ENCODE data around the gene FLCN.

The FLCN gene

DNA sequence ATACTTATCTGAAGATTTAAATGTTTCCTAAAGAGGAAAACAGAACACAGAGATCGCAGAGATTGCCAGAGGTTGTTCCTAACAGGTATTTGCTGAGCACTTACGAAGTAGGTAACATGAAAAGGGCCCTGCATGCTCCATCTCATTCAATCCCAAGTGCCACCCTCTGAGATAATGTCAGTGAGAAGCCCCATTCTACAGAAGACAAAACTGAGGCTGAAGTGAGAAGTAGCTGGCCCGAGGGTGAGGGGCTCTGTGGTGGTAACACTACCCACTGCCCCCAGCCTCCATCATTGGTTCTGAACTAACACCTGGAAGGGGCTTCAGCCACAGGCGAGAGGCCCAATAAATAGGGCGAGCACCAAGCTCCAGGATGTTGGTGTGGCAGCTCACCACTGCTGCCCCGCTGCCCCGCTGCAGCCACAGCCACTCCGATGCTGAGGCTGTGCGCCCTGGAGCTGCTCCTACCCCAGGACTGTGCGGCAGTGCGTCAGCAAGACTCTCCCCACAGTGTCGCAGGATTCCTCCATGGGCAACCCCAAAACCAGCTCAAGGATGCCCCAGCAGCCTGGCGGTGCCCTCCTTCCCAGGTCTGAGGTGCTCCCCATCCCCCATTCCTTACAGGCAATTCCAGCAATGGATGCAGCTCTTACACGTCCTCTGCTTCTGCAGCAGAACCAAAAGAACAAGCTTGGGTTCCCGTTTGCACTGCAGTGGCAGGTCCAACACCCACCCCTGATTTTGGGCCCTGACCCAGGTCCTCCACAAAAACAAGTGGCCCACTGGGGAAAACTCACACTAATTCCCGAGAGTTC, 10.3 kb downstream of the FLCN start:
- Mint-ChIP-seq H3K4me1 (peaks cover under 1% of the 10 kb centered on the region), H3K9me3 (no peaks in the 10 kb centered on the region), H3K36me3 (peaks cover 8% of the 10 kb centered on the region), H3K27me3 (no peaks in the 10 kb centered on the region), H3K27ac (no peak overlapping the region), H3K4me3 (no peak overlapping the region)

DNA sequence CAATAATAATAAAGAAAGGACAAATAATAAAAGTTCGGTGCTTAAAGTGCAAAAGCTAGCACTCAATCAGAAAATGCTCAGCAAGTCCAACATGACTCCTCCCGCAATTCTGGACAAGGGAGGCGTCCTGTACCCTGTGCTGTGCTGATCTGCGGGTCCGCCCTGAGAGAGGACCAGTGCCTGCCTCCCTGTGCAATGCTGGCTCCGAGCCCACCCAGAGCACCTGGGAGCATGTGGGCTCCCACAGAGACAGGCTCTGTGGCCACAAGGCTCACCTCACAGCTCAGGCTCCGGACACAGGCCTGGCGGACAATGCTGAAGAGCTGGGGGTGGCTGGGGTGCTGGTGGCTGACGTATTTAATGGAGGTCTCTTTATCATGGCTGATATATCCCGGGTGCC, 11.1 kb downstream of the FLCN start:
- Mint-ChIP-seq H3K27ac (no peak overlapping the region), H3K27me3 (no peaks in the 10 kb centered on the region), H3K4me3 (no peak overlapping the region), H3K9me3 (no peaks in the 10 kb centered on the region), H3K36me3 (peaks cover 10% of the 10 kb centered on the region), H3K4me1 (no peaks in the 10 kb centered on the region)

DNA sequence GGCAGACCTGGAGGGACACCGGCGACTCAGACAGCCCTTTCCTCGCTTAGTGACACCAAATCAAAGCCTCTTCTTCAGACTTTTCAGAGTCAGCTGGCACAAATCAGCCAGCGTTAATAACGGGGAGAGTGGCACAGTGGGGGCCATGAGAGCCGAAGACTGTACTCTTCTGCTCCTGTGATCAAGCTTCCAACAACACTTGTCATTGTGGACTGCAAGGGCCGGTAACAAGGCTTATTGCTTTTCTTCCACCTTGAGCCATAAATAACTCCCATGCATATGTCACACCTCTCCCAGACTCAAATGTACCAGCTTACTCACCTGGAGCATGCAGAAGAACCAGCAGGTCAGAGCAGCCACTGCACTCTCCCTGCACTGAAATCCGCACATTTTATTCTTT, 12.8 kb downstream of the FLCN start:
- H3K36me3 Mint-ChIP-seq, result peaks cover 9% of the 10 kb centered on the region
- no peak overlapping the region for H3K4me3 Mint-ChIP-seq
- no peaks in the 10 kb centered on the region for H3K9me3 Mint-ChIP-seq
- H3K27me3 Mint-ChIP-seq, result no peaks in the 10 kb centered on the region
- no peak overlapping the region for H3K27ac Mint-ChIP-seq
- H3K4me1 Mint-ChIP-seq, result no peaks in the 10 kb centered on the region

DNA sequence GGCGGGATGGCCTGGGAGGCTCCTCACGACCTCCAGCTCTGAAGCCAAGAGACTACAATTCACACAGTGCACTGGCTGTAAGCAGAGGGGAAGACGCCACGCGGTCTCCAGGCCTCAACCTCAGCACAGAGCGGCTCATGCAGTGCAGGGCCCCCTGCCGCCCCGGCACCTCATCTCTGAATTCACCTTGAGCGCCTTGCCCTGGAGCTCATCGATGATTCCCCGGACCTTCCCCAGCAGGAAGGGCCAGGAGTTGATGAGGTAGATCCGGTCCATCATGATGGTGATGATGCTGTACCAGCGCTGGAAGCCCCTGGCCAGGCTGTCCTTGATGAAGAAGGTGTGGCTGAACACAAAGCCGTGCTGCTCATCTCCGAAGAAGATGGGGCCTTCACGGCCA, 13.2 kb downstream of the FLCN start:
- Mint-ChIP-seq H3K4me3 (no peak overlapping the region), H3K36me3 (peaks cover 9% of the 10 kb centered on the region), H3K27me3 (no peaks in the 10 kb centered on the region), H3K9me3 (no peaks in the 10 kb centered on the region), H3K4me1 (no peaks in the 10 kb centered on the region), H3K27ac (no peak overlapping the region)

DNA sequence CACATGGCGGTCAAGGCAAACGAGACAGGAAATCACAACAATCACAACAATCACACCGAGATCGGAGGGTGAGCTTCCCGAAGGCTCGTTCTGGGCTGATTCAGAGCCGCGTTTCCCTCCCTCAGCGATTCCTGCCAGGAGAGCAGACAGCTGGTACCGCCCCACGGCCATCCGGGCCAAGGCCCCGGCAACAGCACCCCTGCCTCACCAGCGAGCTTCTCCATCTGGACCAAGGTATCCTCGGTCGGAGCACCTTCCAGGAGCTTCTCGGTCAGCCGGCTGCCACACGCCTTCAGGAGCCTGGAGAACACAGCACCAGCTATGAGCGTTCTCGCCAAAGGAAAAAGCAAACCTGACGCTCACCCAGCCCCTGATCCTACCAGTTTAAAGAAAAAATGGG, 15.6 kb downstream of the FLCN start:
- Mint-ChIP-seq H3K27me3 (no peaks in the 10 kb centered on the region), H3K27ac (no peak overlapping the region), H3K4me3 (no peak overlapping the region), H3K4me1 (no peaks in the 10 kb centered on the region), H3K36me3 (peaks cover 18% of the 10 kb centered on the region), H3K9me3 (no peaks in the 10 kb centered on the region)

DNA sequence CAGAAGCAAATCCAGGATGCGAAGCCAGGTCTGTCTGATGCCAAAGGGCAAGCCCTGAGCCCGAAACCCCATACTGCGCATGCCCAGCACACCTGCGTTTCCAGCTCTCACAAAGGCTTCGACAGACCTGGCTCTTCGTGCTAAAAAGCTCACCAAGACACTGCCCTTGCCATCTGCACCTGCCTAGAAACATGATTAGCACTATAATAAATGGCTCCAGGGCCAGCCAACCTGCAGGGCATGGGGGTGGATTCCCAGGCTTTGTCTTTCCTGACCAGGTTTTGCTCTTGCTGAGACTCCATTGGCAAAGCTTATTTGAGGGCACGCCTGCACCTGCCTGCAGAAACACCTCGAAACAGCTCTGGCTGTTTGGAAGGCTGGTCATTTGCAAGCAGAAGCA, 16.4 kb downstream of the FLCN start:
- no peaks in the 10 kb centered on the region for H3K27me3 Mint-ChIP-seq
- no peak overlapping the region for H3K4me3 Mint-ChIP-seq
- H3K27ac Mint-ChIP-seq, result no peak overlapping the region
- peaks cover 16% of the 10 kb centered on the region for H3K36me3 Mint-ChIP-seq
- no peaks in the 10 kb centered on the region for H3K9me3 Mint-ChIP-seq
- no peaks in the 10 kb centered on the region for H3K4me1 Mint-ChIP-seq

- H3K27ac Mint-ChIP-seq, result no peak overlapping the region
- no peaks in the 10 kb centered on the region for H3K9me3 Mint-ChIP-seq
- peaks cover 14% of the 10 kb centered on the region for H3K36me3 Mint-ChIP-seq
- no peaks in the 10 kb centered on the region for H3K27me3 Mint-ChIP-seq
- no peaks in the 10 kb centered on the region for H3K4me1 Mint-ChIP-seq
- no peak overlapping the region for H3K4me3 Mint-ChIP-seq
These were observed 19.0 kb downstream of the FLCN start for GRCh38 chr17:17217995-17218394.

- H3K27me3 Mint-ChIP-seq, result no peaks in the 10 kb centered on the region
- peaks cover 19% of the 10 kb centered on the region for H3K36me3 Mint-ChIP-seq
- H3K27ac Mint-ChIP-seq, result no peak overlapping the region
- no peaks in the 10 kb centered on the region for H3K4me1 Mint-ChIP-seq
- no peaks in the 10 kb centered on the region for H3K9me3 Mint-ChIP-seq
- H3K4me3 Mint-ChIP-seq, result no peak overlapping the region
These were observed 20.2 kb downstream of the FLCN start for GRCh38 chr17:17216776-17217175.

- Mint-ChIP-seq H3K9me3 (no peaks in the 10 kb centered on the region), H3K27ac (no peak overlapping the region), H3K36me3 (peaks cover 19% of the 10 kb centered on the region), H3K27me3 (no peaks in the 10 kb centered on the region), H3K4me3 (no peak overlapping the region), H3K4me1 (no peaks in the 10 kb centered on the region)
These were observed 20.7 kb downstream of the FLCN start for GRCh38 chr17:17216236-17216635.

GRCh38 chr17:17215575-17215974, 21.4 kb downstream of the FLCN start:
- H3K36me3 Mint-ChIP-seq, result peaks cover 15% of the 10 kb centered on the region

DNA sequence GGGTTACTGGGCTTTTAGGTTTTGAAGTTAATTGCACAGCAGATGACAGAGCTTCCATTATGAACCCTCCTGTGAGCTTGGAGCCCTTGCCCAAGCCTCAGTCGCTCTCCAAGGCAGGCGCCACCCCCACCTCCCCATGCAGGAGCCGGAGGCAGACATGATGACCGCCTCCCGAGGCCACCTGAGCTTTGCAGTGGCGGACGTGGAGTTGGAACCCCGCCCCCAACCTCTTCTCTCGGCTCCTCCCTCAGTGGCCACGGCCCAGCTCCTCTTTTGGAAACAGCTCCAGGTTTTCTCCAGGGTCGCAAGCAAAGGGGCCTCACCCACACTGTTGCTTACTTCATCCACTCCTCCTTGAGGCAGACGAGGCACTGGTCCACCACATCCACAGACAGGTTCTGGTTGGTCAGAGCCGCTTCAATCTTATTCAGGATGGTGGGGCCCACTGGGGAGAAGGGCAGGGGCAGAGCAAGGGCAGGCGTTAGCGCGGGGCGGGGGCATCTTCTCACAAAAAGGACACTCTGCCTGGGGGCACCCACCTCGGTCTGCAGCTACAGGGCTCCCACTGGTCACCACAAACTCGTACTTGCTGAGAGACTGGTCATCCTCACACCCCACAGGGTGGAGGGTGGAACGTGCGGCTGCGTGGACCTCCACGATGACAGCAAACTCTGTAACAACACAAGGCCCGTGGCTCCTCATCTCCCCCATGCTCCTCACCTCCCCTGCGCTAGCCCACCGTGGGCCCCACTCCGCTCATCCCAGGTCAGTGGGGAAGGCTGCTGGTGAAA, 22.1 kb downstream of the FLCN start:
- Mint-ChIP-seq H3K27ac (no peak overlapping the region), H3K9me3 (no peaks in the 10 kb centered on the region), H3K4me1 (no peaks in the 10 kb centered on the region), H3K27me3 (no peaks in the 10 kb centered on the region), H3K36me3 (peaks cover 15% of the 10 kb centered on the region), H3K4me3 (no peak overlapping the region)

More at GRCh38 chr17:17215575-17215974, 21.4 kb downstream of the FLCN start:
- Mint-ChIP-seq H3K27me3 (no peaks in the 10 kb centered on the region), H3K9me3 (no peaks in the 10 kb centered on the region), H3K27ac (no peak overlapping the region), H3K4me3 (no peak overlapping the region), H3K4me1 (no peaks in the 10 kb centered on the region)

- Mint-ChIP-seq H3K4me3 (no peak overlapping the region), H3K36me3 (peaks cover 15% of the 10 kb centered on the region), H3K27ac (no peak overlapping the region), H3K9me3 (no peaks in the 10 kb centered on the region), H3K27me3 (no peaks in the 10 kb centered on the region), H3K4me1 (no peaks in the 10 kb centered on the region)
These were observed 23.2 kb downstream of the FLCN start for GRCh38 chr17:17213775-17214174.

DNA sequence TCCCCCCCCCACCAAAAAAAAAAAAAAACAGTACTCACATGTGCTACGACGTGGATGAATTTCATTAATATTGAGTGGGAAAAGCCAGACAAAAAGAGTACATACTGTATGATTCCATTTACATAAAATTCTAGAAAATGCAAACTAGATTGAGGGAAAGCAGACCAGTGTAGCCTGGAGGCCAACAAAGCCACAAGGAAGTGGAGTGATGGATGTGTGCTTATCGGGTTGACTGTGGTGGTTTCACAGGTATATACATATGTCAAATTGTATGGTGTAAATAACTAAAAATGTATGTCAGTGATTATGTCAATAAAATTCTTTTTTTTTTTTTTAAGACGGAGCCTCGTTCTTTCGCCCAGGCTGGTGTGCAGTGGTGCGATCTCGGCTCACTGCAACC, 29.0 kb downstream of the FLCN start:
- no peaks in the 10 kb centered on the region for H3K9me3 Mint-ChIP-seq
- H3K4me1 Mint-ChIP-seq, result peaks cover 20% of the 10 kb centered on the region
- no peak overlapping the region for H3K27ac Mint-ChIP-seq
- no peak overlapping the region for H3K4me3 Mint-ChIP-seq
- H3K27me3 Mint-ChIP-seq, result no peaks in the 10 kb centered on the region
- H3K36me3 Mint-ChIP-seq, result peaks cover 5% of the 10 kb centered on the region

GRCh38 chr17:17206913-17207335, 30.0 kb downstream of the FLCN start:
- no peaks in the 10 kb centered on the region for H3K27me3 Mint-ChIP-seq
- H3K4me1 Mint-ChIP-seq, result peaks cover 29% of the 10 kb centered on the region
- H3K9me3 Mint-ChIP-seq, result no peaks in the 10 kb centered on the region
- peak overlapping the region; percentile 49 for H3K4me3 Mint-ChIP-seq
- peaks cover 3% of the 10 kb centered on the region for H3K36me3 Mint-ChIP-seq
- H3K27ac Mint-ChIP-seq, result peak overlapping the region; percentile 72

DNA sequence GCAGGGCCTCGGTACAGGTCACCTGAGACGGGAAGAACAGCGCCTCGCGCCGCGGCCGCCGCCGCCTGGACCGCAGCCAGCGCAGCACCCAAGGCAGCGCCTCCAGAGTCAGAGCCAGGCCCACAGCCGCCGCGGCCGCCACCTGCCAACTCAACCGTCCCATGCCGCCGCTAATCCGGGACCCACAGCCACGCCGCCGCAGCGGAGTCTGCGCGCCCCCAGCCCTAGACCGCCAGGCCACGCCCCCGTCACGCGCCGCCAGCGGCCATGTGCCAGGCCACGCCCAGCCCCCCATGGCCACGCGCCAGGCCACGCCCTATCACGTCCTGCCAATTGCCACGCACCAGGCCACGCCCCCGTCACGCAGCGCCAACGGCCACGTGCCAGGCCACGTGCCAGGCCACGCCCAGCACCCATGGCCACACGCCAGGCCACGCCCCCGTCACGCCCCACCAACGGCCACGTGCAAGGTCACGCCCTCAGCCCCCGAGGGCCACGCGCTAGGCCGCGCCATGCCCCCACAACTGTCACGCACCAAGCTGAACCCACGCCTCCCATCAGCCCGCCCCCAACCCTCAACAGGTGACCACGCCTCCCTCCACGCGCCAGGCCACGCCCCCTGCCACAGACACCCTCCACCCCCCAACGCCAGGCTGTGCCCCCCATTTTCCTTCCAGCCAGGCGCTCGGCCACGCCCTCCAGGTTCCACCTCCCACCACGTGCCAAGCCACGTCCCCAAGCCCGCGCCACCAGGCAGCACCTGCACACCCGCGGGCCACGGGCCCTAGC, 30.6 kb downstream of the FLCN start, which contains the start of gene PLD6:
PLD6 (minus strand) TSS at position 210 of the 789 bp plus-strand sequence; CDS start at position 163, 47 bp downstream.
- Mint-ChIP-seq H3K36me3 (peaks cover 3% of the 10 kb centered on the region), H3K27me3 (no peaks in the 10 kb centered on the region), H3K4me3 (peak within 1 kb of the TSS; percentile 92), H3K4me1 (peaks cover 29% of the 10 kb centered on the region), H3K9me3 (no peaks in the 10 kb centered on the region), H3K27ac (peak within 1 kb of the TSS; percentile 93)
